DMS114 treated with DMSO at 0.1 percent for 48 hours (cell line): Measurements from ENCODE around the gene ACAD8.
A peak's percentile ranks its signal among the peaks of the same experiment; 100 is the strongest.
"Not testable (repeated sequence)": the region's sequence is repeated elsewhere in the genome, so short reads cannot be mapped to it uniquely, and the experiment has no call there.

Source experiments
- DNase-seq: peaks from one replicate; lab custom pipeline; 2025; ENCODE audit not compliant: unreplicated experiment; lab: John Stamatoyannopoulos, UW

The ACAD8 gene

GRCh38 chr11:134266841-134267251 lies 13.5 kb downstream of the ACAD8 start:
- no peak for DNase-seq

- no peak for DNase-seq
Observed at GRCh38 chr11:134267461-134267860, 14.1 kb downstream of the ACAD8 start.

GRCh38 chr11:134267966-134268365 lies 14.6 kb downstream of the ACAD8 start:
- DNase-seq = no peak

- DNase-seq = peak; percentile 6
Observed at GRCh38 chr11:134270250-134270714, 16.9 kb downstream of the ACAD8 start.

- no peak for DNase-seq
Observed at GRCh38 chr11:134271978-134272377, 18.6 kb downstream of the ACAD8 start.

GRCh38 chr11:134272381-134273316 lies 19.3 kb downstream of the ACAD8 start:
- no peak for DNase-seq

GRCh38 chr11:134273317-134273712 lies 19.9 kb downstream of the ACAD8 start:
- DNase-seq = no peak

- no peak for DNase-seq
Observed at GRCh38 chr11:134275188-134275533, 21.8 kb downstream of the ACAD8 start.

GRCh38 chr11:134275534-134276395 lies 22.4 kb downstream of the ACAD8 start, which contains the start of gene GLB1L3:
Gene GLB1L3, plus strand, starts transcription at chr11:134276379. Its CDS starts 362 bp downstream, at chr11:134276741.
- peak; percentile 4 for DNase-seq

- no peak for DNase-seq
Observed at GRCh38 chr11:134276396-134277182, 23.2 kb downstream of the ACAD8 start.

GRCh38 chr11:134277183-134278001 lies 24.0 kb downstream of the ACAD8 start:
- DNase-seq = no peak

GRCh38 chr11:134278356-134278755 lies 25.0 kb downstream of the ACAD8 start:
- DNase-seq = no peak

- not testable (repeated sequence) for DNase-seq
Observed at GRCh38 chr11:134281635-134282034, 28.3 kb downstream of the ACAD8 start.

GRCh38 chr11:134282121-134283045 lies 29.0 kb downstream of the ACAD8 start:
- DNase-seq = no peak

- DNase-seq = no peak
Observed at GRCh38 chr11:134283461-134284230, 30.3 kb downstream of the ACAD8 start.

- not testable (repeated sequence) for DNase-seq
Observed at GRCh38 chr11:134284349-134284748, 31.0 kb downstream of the ACAD8 start.

GRCh38 chr11:134287561-134287960 lies 34.2 kb downstream of the ACAD8 start:
- DNase-seq = no peak

- DNase-seq = no peak
Observed at GRCh38 chr11:134288486-134288885, 35.1 kb downstream of the ACAD8 start.
